BLaER1 (cell line): ENCODE measurements around the gene TMEM8B.
"Not testable (repeated sequence)": the region's sequence is repeated elsewhere in the genome, so short reads cannot be mapped to it uniquely, and the experiment has no call there.

Experiments used
- H3K27ac ChIP-seq: shearing (Covaris generic); formaldehyde crosslinking; 2 replicates; pipeline ENCODE4 v1.8.1; 2022
- H3K27me3 ChIP-seq: shearing (Covaris generic); formaldehyde crosslinking; 2 replicates; pipeline ENCODE4 v1.8.1; 2022
- H3K36me3 ChIP-seq: shearing (Covaris generic); formaldehyde crosslinking; 2 replicates; pipeline ENCODE4 v1.8.1; 2022
- H3K4me1 ChIP-seq: shearing (Covaris generic); formaldehyde crosslinking; 2 replicates; pipeline ENCODE4 v1.8.1; 2022
- H3K4me2 ChIP-seq: shearing (Covaris generic); formaldehyde crosslinking; 2 replicates; pipeline ENCODE4 v1.8.1; 2022
- H3K4me3 ChIP-seq: shearing (Covaris generic); formaldehyde crosslinking; 2 replicates; pipeline ENCODE4 v1.8.1; 2022
- H3K9ac ChIP-seq: shearing (Covaris generic); formaldehyde crosslinking; 2 replicates; pipeline ENCODE4 v1.8.1; 2022
- H3K9me3 ChIP-seq: shearing (Covaris generic); formaldehyde crosslinking; 2 replicates; pipeline ENCODE4 v1.8.1; 2022
- H4K20me1 ChIP-seq: shearing (Covaris generic); formaldehyde crosslinking; 2 replicates; pipeline ENCODE4 v1.8.1; 2022
- Cebpa-rat ChIP-seq: shearing (Covaris generic); IDR thresholded peaks from 2 replicates; pipeline ENCODE4 v1.8.1; 2022

Gene TMEM8B

GRCh38 chr9:35912791-35913400 is 83.9 kb downstream of the TMEM8B start:
- Histone ChIP-seq H4K20me1 (no peaks in the 10 kb centered on the region), H3K27me3 (no peaks in the 10 kb centered on the region), H3K36me3 (no peaks in the 10 kb centered on the region), H3K9me3 (no peaks in the 10 kb centered on the region), H3K4me1 (peaks cover 42% of the 10 kb centered on the region), H3K9ac (no peak overlapping the region), H3K27ac (no peak overlapping the region), H3K4me2 (no peak overlapping the region), H3K4me3 (no peak overlapping the region)
- TF ChIP-seq Cebpa-rat: no peak

- H3K4me1 ChIP-seq: peaks cover 37% of the 10 kb centered on the region
These were observed 84.4 kb downstream of the TMEM8B start for GRCh38 chr9:35913429-35913828.

GRCh38 chr9:35914301-35914807 is 85.3 kb downstream of the TMEM8B start:
- Histone ChIP-seq H3K27me3 (no peaks in the 10 kb centered on the region), H3K4me1 (peaks cover 37% of the 10 kb centered on the region), H4K20me1 (no peaks in the 10 kb centered on the region), H3K36me3 (no peaks in the 10 kb centered on the region), H3K27ac (no peak overlapping the region), H3K9ac (no peak overlapping the region), H3K9me3 (no peaks in the 10 kb centered on the region), H3K4me3 (no peak overlapping the region), H3K4me2 (no peak overlapping the region)
- TF ChIP-seq Cebpa-rat: no peak

More at GRCh38 chr9:35913429-35913828, 84.4 kb downstream of the TMEM8B start:
- H3K27me3 ChIP-seq, H3K4me2 ChIP-seq, H3K36me3 ChIP-seq, H4K20me1 ChIP-seq, H3K27ac ChIP-seq, H3K9me3 ChIP-seq, H3K4me3 ChIP-seq, H3K9ac ChIP-seq: not testable (repeated sequence)
